WERI-Rb-1 (cell line): Measurements from ENCODE around the gene NOD1.

Experiments
- DNase-seq: peaks from one replicate; pipeline ENCODE4 v3.0.0-alpha.2; 2020
- H3K27ac ChIP-seq: fragments of 250-450 bp; sonication (Bioruptor Pico); 2 replicates; pipeline ENCODE4 v1.5.1; 2020; ENCODE audit warnings: mild to moderate bottlenecking, moderate library complexity
- H3K27me3 ChIP-seq: fragments of 250-450 bp; sonication (Bioruptor Pico); 2 replicates; pipeline ENCODE4 v1.5.1; 2021; ENCODE audit warnings: mild to moderate bottlenecking, low read depth, moderate library complexity; ENCODE audit not compliant: insufficient read depth, severe bottlenecking
- H3K36me3 ChIP-seq: fragments of 250-450 bp; sonication (Bioruptor Pico); 2 replicates; pipeline ENCODE4 v1.5.1; 2020; ENCODE audit warnings: mild to moderate bottlenecking, moderate library complexity
- H3K4me3 ChIP-seq: 2 replicates; pipeline ENCODE4 v1.5.1; 2011; ENCODE audit warnings: low read depth, mild to moderate bottlenecking, control low read depth, low read length
- H3K9me3 ChIP-seq: fragments of 250-450 bp; sonication (Bioruptor Pico); 2 replicates; pipeline ENCODE4 v1.5.1; 2021; ENCODE audit warnings: mild to moderate bottlenecking, moderate library complexity; ENCODE audit not compliant: severe bottlenecking
- CTCF ChIP-seq: IDR thresholded peaks from 2 replicates; pipeline ENCODE4 v1.5.1; 2011; ENCODE audit warnings: low read depth, mild to moderate bottlenecking, control low read depth, inconsistent platforms, low read length

Gene NOD1

GRCh38 chr7:30476459-30477145 lies 2.0 kb downstream of the NOD1 start:
- no peak for TF ChIP-seq CTCF
- no peak overlapping the region for H3K4me3 ChIP-seq

GRCh38 chr7:30475580-30475979 lies 3.0 kb downstream of the NOD1 start:
- H3K27ac ChIP-seq = no peak overlapping the region
- no peaks in the 10 kb centered on the region for H3K9me3 ChIP-seq
- DNase-seq = no peak
- no peak overlapping the region for H3K4me3 ChIP-seq
- no peaks in the 10 kb centered on the region for H3K36me3 ChIP-seq
- no peak for TF ChIP-seq CTCF
- H3K27me3 ChIP-seq = no peaks in the 10 kb centered on the region

More at GRCh38 chr7:30476459-30477145, 2.0 kb downstream of the NOD1 start:
- Histone ChIP-seq H3K9me3 (no peaks in the 10 kb centered on the region), H3K27me3 (no peaks in the 10 kb centered on the region), H3K36me3 (no peaks in the 10 kb centered on the region), H3K27ac (no peak overlapping the region)
- DNase-seq = no peak

GRCh38 chr7:30474893-30475292 lies 3.7 kb downstream of the NOD1 start:
- TF ChIP-seq CTCF = no peak

GRCh38 chr7:30474485-30474884 lies 4.1 kb downstream of the NOD1 start:
- H3K27me3 ChIP-seq = no peaks in the 10 kb centered on the region
- H3K9me3 ChIP-seq = no peaks in the 10 kb centered on the region
- H3K4me3 ChIP-seq = no peak overlapping the region
- no peak overlapping the region; the same call in 1 of the 2 replicates for H3K27ac ChIP-seq
- H3K36me3 ChIP-seq = no peaks in the 10 kb centered on the region
- no peak for TF ChIP-seq CTCF
- no peak for DNase-seq

More at GRCh38 chr7:30474893-30475292, 3.7 kb downstream of the NOD1 start:
- Histone ChIP-seq H3K9me3 (no peaks in the 10 kb centered on the region), H3K36me3 (no peaks in the 10 kb centered on the region), H3K27me3 (no peaks in the 10 kb centered on the region), H3K27ac (no peak overlapping the region; the same call in 1 of the 2 replicates), H3K4me3 (no peak overlapping the region)
- DNase-seq = no peak

- no peak overlapping the region for H3K27ac ChIP-seq
- DNase-seq = no peak
- H3K36me3 ChIP-seq = no peaks in the 10 kb centered on the region
- no peaks in the 10 kb centered on the region for H3K9me3 ChIP-seq
- TF ChIP-seq CTCF = no peak
- H3K27me3 ChIP-seq = no peaks in the 10 kb centered on the region
- H3K4me3 ChIP-seq = no peak overlapping the region
Measured at GRCh38 chr7:30473903-30474302, 4.7 kb downstream of the NOD1 start.
